GM10248 (cell line): ENCODE results near the gene TM6SF1.
A peak's percentile ranks its signal among the peaks of the same experiment; 100 is the strongest.

ENCODE experiments used
- CTCF ChIA-PET: fragments of 300-600 bp; sonication (Branson Sonifier 250); formaldehyde crosslinking; extraction: SDS; loops from one replicate; lab custom pipeline; 2021; ENCODE audit warnings: antibody characterized with exemption; lab: Yijun Ruan, JAX
- POLR2A ChIA-PET: fragments of 350-650 bp; sonication (Branson Sonifier 250); formaldehyde crosslinking; extraction: SDS; loops from one replicate; lab custom pipeline; 2020; ENCODE audit warnings: antibody characterized with exemption; lab: Yijun Ruan, JAX
- DNase-seq: peaks from one replicate; pipeline ENCODE4 v3.0.0; 2012; ENCODE audit errors: extremely low spot score
- TF ChIP-seq, protein P1 (sequence below): IDR thresholded peaks from 2 replicates; pipeline ENCODE4 v1.5.1; 2012; ENCODE audit warnings: mild to moderate bottlenecking, low read depth; ENCODE audit errors: extremely low read depth, missing control alignments, control extremely low read depth

Gene TM6SF1

DNA sequence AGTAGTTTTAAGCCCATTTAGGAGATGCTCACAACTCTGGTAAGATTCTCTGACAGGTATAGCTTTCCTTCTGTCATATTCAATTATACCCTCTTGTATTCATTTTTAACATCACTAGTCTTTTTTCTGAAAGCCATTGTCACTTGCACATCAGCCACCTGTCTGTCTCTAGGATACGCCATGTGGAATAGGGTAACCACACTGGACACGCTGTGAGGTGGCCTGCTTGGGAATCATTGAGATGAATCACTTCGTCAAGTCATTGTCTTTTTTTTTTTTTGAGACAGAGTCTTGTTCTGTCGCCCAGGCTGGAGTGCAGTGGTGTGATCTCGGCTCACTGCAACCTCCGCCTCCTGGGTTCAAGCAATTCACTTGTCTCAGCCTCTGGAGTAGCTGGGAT lies 7.4 kb downstream of the TM6SF1 start:
- TF ChIP-seq, protein P1, sequence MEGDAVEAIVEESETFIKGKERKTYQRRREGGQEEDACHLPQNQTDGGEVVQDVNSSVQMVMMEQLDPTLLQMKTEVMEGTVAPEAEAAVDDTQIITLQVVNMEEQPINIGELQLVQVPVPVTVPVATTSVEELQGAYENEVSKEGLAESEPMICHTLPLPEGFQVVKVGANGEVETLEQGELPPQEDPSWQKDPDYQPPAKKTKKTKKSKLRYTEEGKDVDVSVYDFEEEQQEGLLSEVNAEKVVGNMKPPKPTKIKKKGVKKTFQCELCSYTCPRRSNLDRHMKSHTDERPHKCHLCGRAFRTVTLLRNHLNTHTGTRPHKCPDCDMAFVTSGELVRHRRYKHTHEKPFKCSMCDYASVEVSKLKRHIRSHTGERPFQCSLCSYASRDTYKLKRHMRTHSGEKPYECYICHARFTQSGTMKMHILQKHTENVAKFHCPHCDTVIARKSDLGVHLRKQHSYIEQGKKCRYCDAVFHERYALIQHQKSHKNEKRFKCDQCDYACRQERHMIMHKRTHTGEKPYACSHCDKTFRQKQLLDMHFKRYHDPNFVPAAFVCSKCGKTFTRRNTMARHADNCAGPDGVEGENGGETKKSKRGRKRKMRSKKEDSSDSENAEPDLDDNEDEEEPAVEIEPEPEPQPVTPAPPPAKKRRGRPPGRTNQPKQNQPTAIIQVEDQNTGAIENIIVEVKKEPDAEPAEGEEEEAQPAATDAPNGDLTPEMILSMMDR: no peak
- CTCF ChIA-PET: interaction anchor here (2.0 kb wide), 1 partner anchor 9 kb away, joined by 6 read pairs; no protein-coding TSS in a partner anchor
- POLR2A ChIA-PET: no interaction called here
- no peak for DNase-seq

GRCh38 chr15:83115410-83115809 lies 8.0 kb downstream of the TM6SF1 start:
- POLR2A ChIA-PET: no interaction called here
- TF ChIP-seq, protein P1: no peak
- CTCF ChIA-PET: interaction anchor here (1.4 to 2.0 kb wide), 2 partner anchors 10 to 21 kb away, joined by 4 to 6 read pairs; no protein-coding TSS in a partner anchor
- DNase-seq: no peak

GRCh38 chr15:83115831-83116565 lies 8.6 kb downstream of the TM6SF1 start:
- POLR2A ChIA-PET: no interaction called here
- DNase-seq: peak; percentile 45
- TF ChIP-seq, protein P1: no peak
- CTCF ChIA-PET: interaction anchor here (1.2 to 2.0 kb wide), 4 partner anchors 10 to 105 kb away, joined by 3 to 6 read pairs (median 4); no protein-coding TSS in a partner anchor

- ChIA-PET POLR2A (no interaction called here), CTCF (no interaction called here)
- DNase-seq: no peak
- TF ChIP-seq, protein P1: no peak
Observed at GRCh38 chr15:83118291-83118827, 10.9 kb downstream of the TM6SF1 start.

DNA sequence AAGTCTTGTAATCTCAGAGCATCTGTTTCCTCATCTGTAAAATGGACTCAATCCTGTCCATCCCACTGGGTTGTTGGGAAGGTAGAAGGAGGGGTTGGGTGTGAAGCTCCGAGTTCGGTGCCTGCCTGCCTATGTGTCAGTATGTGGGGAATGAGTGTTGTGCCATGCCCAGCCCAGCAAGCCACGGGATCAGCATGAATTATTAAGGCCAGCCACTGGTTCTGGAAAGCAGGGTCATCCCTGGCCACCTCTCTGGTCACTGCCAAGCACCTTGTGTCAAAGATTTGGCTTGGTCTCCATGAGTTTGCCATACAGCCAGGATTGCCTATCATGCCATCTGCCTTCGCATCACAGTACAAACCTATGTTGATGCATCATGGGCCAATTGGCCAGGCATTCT lies 11.5 kb downstream of the TM6SF1 start:
- POLR2A ChIA-PET: no interaction called here
- DNase-seq: no peak
- TF ChIP-seq, protein P1: no peak
- CTCF ChIA-PET: no interaction called here

GRCh38 chr15:83119968-83120581 lies 12.6 kb downstream of the TM6SF1 start:
- ChIA-PET CTCF (interaction anchor here (1.2 kb wide), 3 partner anchors 10 to 19 kb away, joined by 3 to 5 read pairs (median 4); partner anchors contain the start of gene TM6SF1), POLR2A (interaction anchor here (0.6 kb wide), 1 partner anchor 9 kb away, joined by 13 read pairs; no protein-coding TSS in a partner anchor)
- no peak for DNase-seq
- TF ChIP-seq, protein P1: no peak
